H9 (cell line): ENCODE results near the gene FARSB. TPM values are rescaled to one million over a fixed set of nuclear protein-coding genes. Genes with fewer than 3 reads are reported as not detected.

Source experiments
- DNase-seq: peaks from one replicate; pipeline ENCODE4 v3.0.0-alpha.2; 2017
- H2AFZ ChIP-seq: one replicate; pipeline ENCODE4 v1.6.1; 2013; ENCODE audit warnings: mild to moderate bottlenecking, low read length, control low read depth, moderate library complexity
- H2AK5ac ChIP-seq: 2 replicates; pipeline ENCODE4 v1.6.1; 2013; ENCODE audit warnings: low read length, control low read depth, mixed read lengths; ENCODE audit not compliant: insufficient read length
- H2BK120ac ChIP-seq: one replicate; pipeline ENCODE4 v1.6.1; 2013; ENCODE audit warnings: low read depth, mild to moderate bottlenecking, low read length, control low read depth, inconsistent platforms; ENCODE audit not compliant: poor library complexity, severe bottlenecking
- H2BK12ac ChIP-seq: 2 replicates; pipeline ENCODE4 v1.6.1; 2013; ENCODE audit warnings: low read length, control low read depth, mixed read lengths, low read depth; ENCODE audit not compliant: insufficient read length
- H2BK15ac ChIP-seq: 2 replicates; pipeline ENCODE4 v1.6.1; 2013; ENCODE audit warnings: low read depth, low read length, control low read depth
- H2BK20ac ChIP-seq: one replicate; pipeline ENCODE4 v1.6.1; 2013; ENCODE audit warnings: low read depth, mild to moderate bottlenecking, low read length, control low read depth, inconsistent platforms; ENCODE audit not compliant: poor library complexity, severe bottlenecking
- H2BK5ac ChIP-seq: 2 replicates; pipeline ENCODE4 v1.6.1; 2013; ENCODE audit warnings: low read length, control low read depth, mixed read lengths; ENCODE audit not compliant: insufficient read length
- H3K14ac ChIP-seq: 2 replicates; pipeline ENCODE4 v1.6.1; 2013; ENCODE audit warnings: low read length, control low read depth; ENCODE audit not compliant: insufficient read depth
- H3K18ac ChIP-seq: 2 replicates; pipeline ENCODE4 v1.6.1; 2013; ENCODE audit warnings: low read depth, mild to moderate bottlenecking, mixed read lengths, low read length, control low read depth; ENCODE audit not compliant: insufficient read length
- H3K23ac ChIP-seq: 2 replicates; pipeline ENCODE4 v1.6.1; 2013; ENCODE audit warnings: low read length, control low read depth, mixed read lengths, low read depth; ENCODE audit not compliant: insufficient read length
- H3K23me2 ChIP-seq: 2 replicates; pipeline ENCODE4 v1.6.1; 2013; ENCODE audit warnings: low read depth, mild to moderate bottlenecking, mixed read lengths, low read length, control low read depth; ENCODE audit not compliant: insufficient read length, poor library complexity, severe bottlenecking
- H3K27ac ChIP-seq: 2 replicates; pipeline ENCODE4 v1.5.1; 2013; ENCODE audit warnings: low read length, control low read depth, mixed read lengths, low read depth; ENCODE audit not compliant: insufficient read length
- H3K27me3 ChIP-seq: 2 replicates; pipeline ENCODE4 v1.6.1; 2013; ENCODE audit warnings: low read length, control low read depth, inconsistent platforms; ENCODE audit not compliant: insufficient read depth
- H3K4ac ChIP-seq: 2 replicates; pipeline ENCODE4 v1.6.1; 2013; ENCODE audit warnings: low read depth, mild to moderate bottlenecking, control low read depth, inconsistent platforms, low read length, moderate library complexity
- H3K4me1 ChIP-seq: 2 replicates; pipeline ENCODE4 v1.6.1; 2013; ENCODE audit warnings: low read length, control low read depth, inconsistent platforms; ENCODE audit not compliant: insufficient read depth
- H3K4me2 ChIP-seq: 2 replicates; pipeline ENCODE4 v1.6.1; 2013; ENCODE audit warnings: low read length, control low read depth, mixed read lengths; ENCODE audit not compliant: insufficient read length, insufficient read depth
- H3K56ac ChIP-seq: 2 replicates; pipeline ENCODE4 v1.6.1; 2013; ENCODE audit warnings: low read depth, mild to moderate bottlenecking, mixed read lengths, low read length, control low read depth; ENCODE audit not compliant: insufficient read length
- H3K79me1 ChIP-seq: 2 replicates; pipeline ENCODE4 v1.6.1; 2013; ENCODE audit warnings: low read depth, mild to moderate bottlenecking, moderate library complexity, low read length, control low read depth, inconsistent platforms; ENCODE audit not compliant: insufficient read depth, poor library complexity, severe bottlenecking
- H3K79me2 ChIP-seq: 2 replicates; pipeline ENCODE4 v1.6.1; 2013; ENCODE audit warnings: low read length, control low read depth, inconsistent platforms; ENCODE audit not compliant: insufficient read depth
- H3K9ac ChIP-seq: 2 replicates; pipeline ENCODE4 v1.6.1; 2013; ENCODE audit warnings: low read length, control low read depth, mixed read lengths; ENCODE audit not compliant: insufficient read length; ENCODE audit errors: extremely low read depth
- H3K9me3 ChIP-seq: one replicate; pipeline ENCODE4 v1.6.1; 2013; ENCODE audit warnings: low read depth, low read length, inconsistent platforms; ENCODE audit not compliant: control insufficient read depth
- H3T11ph ChIP-seq: one replicate; pipeline ENCODE4 v1.6.1; 2013; ENCODE audit warnings: mild to moderate bottlenecking, low read length, control low read depth, inconsistent platforms
- H4K20me1 ChIP-seq: one replicate; pipeline ENCODE4 v1.6.1; 2013; ENCODE audit not compliant: control insufficient read depth, insufficient read length, insufficient read depth
- H4K5ac ChIP-seq: 2 replicates; pipeline ENCODE4 v1.6.1; 2013; ENCODE audit warnings: low read depth, mild to moderate bottlenecking, mixed read lengths, low read length, control low read depth; ENCODE audit not compliant: insufficient read length
- H4K8ac ChIP-seq: replicated peaks from 2 replicates; pipeline ENCODE4 v1.6.1; 2013; ENCODE audit warnings: low read length, control low read depth, mixed read lengths, low read depth; ENCODE audit not compliant: insufficient read length
- H4K91ac ChIP-seq: 2 replicates; pipeline ENCODE4 v1.6.1; 2013; ENCODE audit warnings: low read depth, mild to moderate bottlenecking, moderate library complexity, mixed read lengths, low read length, control low read depth; ENCODE audit not compliant: insufficient read length
- H3K27ac Mint-ChIP-seq, 3 experiments: 2 replicates in 2 of 3; 3 replicates in 1 of 3; pipeline ENCODE4 v1.8.0; 2020 to 2021; ENCODE audit warnings: mixed read lengths in 3 of 3, mild to moderate bottlenecking in 1 of 3, moderate library complexity in 1 of 3
- H3K27me3 Mint-ChIP-seq: 2 replicates; pipeline ENCODE4 v1.8.0; 2021; ENCODE audit warnings: low read depth, mild to moderate bottlenecking, moderate library complexity, mixed read lengths
- H3K36me3 Mint-ChIP-seq, 3 experiments: 2 replicates in 2 of 3; 3 replicates in 1 of 3; pipeline ENCODE4 v1.8.0; 2020 to 2021; ENCODE audit warnings: low read depth in 3 of 3, mixed read lengths in 3 of 3; ENCODE audit not compliant: insufficient read depth in 1 of 3
- H3K4me1 Mint-ChIP-seq, 2 experiments: 2 replicates each; pipeline ENCODE4 v1.8.0; 2020; ENCODE audit warnings: mixed read lengths in 2 of 2
- H3K4me3 Mint-ChIP-seq, 2 experiments: 2 replicates in 1 of 2; 3 replicates in 1 of 2; pipeline ENCODE4 v1.8.0; 2020 to 2021; ENCODE audit warnings: mild to moderate bottlenecking in 2 of 2, mixed read lengths in 2 of 2, moderate library complexity in 1 of 2
- H3K9me3 Mint-ChIP-seq, 2 experiments: 2 replicates in 1 of 2; 3 replicates in 1 of 2; pipeline ENCODE4 v1.8.0; 2020; ENCODE audit warnings: mild to moderate bottlenecking in 2 of 2, mixed read lengths in 2 of 2, moderate library complexity in 1 of 2
- WGBS: extraction: QIAGEN DNeasy Blood & Tissue Kit; methylation state at CpG from one replicate; pipeline ENCODE4 v1.1.7; 2013; ENCODE audit warnings: missing lambda C conversion rate, low lambda C conversion rate, mixed read lengths; ENCODE audit not compliant: insufficient read length; ENCODE audit errors: extremely low coverage; 5-methylcytosine and 5-hydroxymethylcytosine counted together
- total RNA-seq: library from RNA; stranded (reverse); gene quantifications from 2 replicates; pipeline ENCODE4 v1.2.1, GENCODE V29; 2021
- TF ChIP-seq, protein P1 (sequence below): fragments of 200-600 bp; sonication (generic); conservative IDR thresholded peaks from 3 replicates; pipeline ENCODE4 v1.8.0; 2021; ENCODE audit warnings: antibody characterized with exemption, mild to moderate bottlenecking

Gene FARSB
- total RNA-seq, 1 experiment from 2014 or later, result 32.1 TPM

DNA sequence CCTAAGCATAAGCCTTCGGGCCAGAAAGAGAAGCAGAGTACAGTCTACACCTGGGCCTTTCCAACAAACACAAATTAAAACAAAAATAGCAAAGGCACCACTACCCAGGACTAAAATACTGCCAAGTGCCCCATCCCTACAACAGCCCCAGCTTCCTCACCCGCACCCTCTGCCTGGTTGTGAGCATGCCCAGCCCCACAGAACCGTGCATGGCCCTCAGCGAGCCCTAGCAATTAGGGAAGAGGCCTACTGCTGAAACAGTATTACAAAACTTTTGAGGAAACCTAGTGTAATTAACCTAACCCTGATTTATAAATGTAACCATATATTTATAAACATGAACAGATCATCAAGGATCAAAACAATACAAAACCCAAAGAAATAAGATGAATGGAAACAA is 44.2 kb downstream of the FARSB start:
- no peak overlapping the region for H3K4me2 ChIP-seq
- Mint-ChIP-seq H3K27ac (no peak overlapping the region), H3K36me3 (peaks cover 9 to 40% (median 20%) of the 10 kb centered on the region in 3 experiments; a peak in 6 of 7 replicates), H3K4me3 (no peak overlapping the region), H3K4me1 (peaks cover 6 to 8% of the 10 kb centered on the region in 2 experiments), H3K27me3 (no peaks in the 10 kb centered on the region), H3K9me3 (no peaks in the 10 kb centered on the region)
- H4K91ac ChIP-seq, result no peak overlapping the region
- no peak overlapping the region for H2AK5ac ChIP-seq
- H3K27me3 ChIP-seq, result no peaks in the 10 kb centered on the region
- no peak overlapping the region for H3K4ac ChIP-seq
- H2BK12ac ChIP-seq, result no peak overlapping the region
- H3K27ac ChIP-seq, result no peak overlapping the region
- H4K20me1 ChIP-seq, result no peaks in the 10 kb centered on the region
- no peak overlapping the region for H3T11ph ChIP-seq
- no peak for DNase-seq
- WGBS, result no CpG with 5 or more reads among the region's 4 CpGs
- H3K9ac ChIP-seq, result no peak overlapping the region
- no peak overlapping the region for H2BK120ac ChIP-seq
- no peak overlapping the region for H3K23ac ChIP-seq
- no peaks in the 10 kb centered on the region; the same call in 1 of the 2 replicates for H3K4me1 ChIP-seq
- no peaks in the 10 kb centered on the region for H3K9me3 ChIP-seq
- no peak overlapping the region for H2BK15ac ChIP-seq
- no peak overlapping the region for H3K18ac ChIP-seq
- H3K14ac ChIP-seq, result no peak overlapping the region
- H3K79me2 ChIP-seq, result no peaks in the 10 kb centered on the region
- TF ChIP-seq, protein P1, sequence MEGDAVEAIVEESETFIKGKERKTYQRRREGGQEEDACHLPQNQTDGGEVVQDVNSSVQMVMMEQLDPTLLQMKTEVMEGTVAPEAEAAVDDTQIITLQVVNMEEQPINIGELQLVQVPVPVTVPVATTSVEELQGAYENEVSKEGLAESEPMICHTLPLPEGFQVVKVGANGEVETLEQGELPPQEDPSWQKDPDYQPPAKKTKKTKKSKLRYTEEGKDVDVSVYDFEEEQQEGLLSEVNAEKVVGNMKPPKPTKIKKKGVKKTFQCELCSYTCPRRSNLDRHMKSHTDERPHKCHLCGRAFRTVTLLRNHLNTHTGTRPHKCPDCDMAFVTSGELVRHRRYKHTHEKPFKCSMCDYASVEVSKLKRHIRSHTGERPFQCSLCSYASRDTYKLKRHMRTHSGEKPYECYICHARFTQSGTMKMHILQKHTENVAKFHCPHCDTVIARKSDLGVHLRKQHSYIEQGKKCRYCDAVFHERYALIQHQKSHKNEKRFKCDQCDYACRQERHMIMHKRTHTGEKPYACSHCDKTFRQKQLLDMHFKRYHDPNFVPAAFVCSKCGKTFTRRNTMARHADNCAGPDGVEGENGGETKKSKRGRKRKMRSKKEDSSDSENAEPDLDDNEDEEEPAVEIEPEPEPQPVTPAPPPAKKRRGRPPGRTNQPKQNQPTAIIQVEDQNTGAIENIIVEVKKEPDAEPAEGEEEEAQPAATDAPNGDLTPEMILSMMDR, result no peak
- H2AFZ ChIP-seq, result no peak overlapping the region
- no peak overlapping the region for H2BK5ac ChIP-seq
- H2BK20ac ChIP-seq, result no peak overlapping the region
- no peak overlapping the region for H4K5ac ChIP-seq
- H3K56ac ChIP-seq, result no peak overlapping the region
- no peaks in the 10 kb centered on the region for H3K23me2 ChIP-seq
- no peak overlapping the region for H4K8ac ChIP-seq
- no peaks in the 10 kb centered on the region for H3K79me1 ChIP-seq
